Stimulated activated effector memory CD8-positive, alpha-beta T cell treated with anti-CD3 and anti-CD28 coated beads, Interleukin-12 subunit alpha, Interleukin-12 subunit beta, amount 100 ng/mL, for 72 hours (primary cell): ENCODE results near the gene GJB6.

Experiments
- ATAC-seq: fragments of 150-1000 bp; cut with Tn5 transposase; 2 replicates; pipeline ENCODE4 v1.10.0; 2021
- DNase-seq, 2 donors: peaks; one replicate each; pipeline ENCODE4 v3.0.0; 2021 to 2022; ENCODE audit warnings: low spot score in 2 of 2
- H3K27ac Mint-ChIP-seq: one replicate; pipeline ENCODE4 v1.8.0; 2022; ENCODE audit warnings: mild to moderate bottlenecking, mixed read lengths
- H3K36me3 Mint-ChIP-seq: one replicate; pipeline ENCODE4 v1.8.0; 2022; ENCODE audit warnings: mild to moderate bottlenecking, mixed read lengths
- H3K4me1 Mint-ChIP-seq: one replicate; pipeline ENCODE4 v1.8.0; 2022; ENCODE audit warnings: mixed read lengths
- H3K4me3 Mint-ChIP-seq: one replicate; pipeline ENCODE4 v1.8.0; 2022; ENCODE audit warnings: mild to moderate bottlenecking, mixed read lengths
- H3K9me3 Mint-ChIP-seq: one replicate; pipeline ENCODE4 v1.8.0; 2022; ENCODE audit warnings: mixed read lengths

Gene GJB6

DNA sequence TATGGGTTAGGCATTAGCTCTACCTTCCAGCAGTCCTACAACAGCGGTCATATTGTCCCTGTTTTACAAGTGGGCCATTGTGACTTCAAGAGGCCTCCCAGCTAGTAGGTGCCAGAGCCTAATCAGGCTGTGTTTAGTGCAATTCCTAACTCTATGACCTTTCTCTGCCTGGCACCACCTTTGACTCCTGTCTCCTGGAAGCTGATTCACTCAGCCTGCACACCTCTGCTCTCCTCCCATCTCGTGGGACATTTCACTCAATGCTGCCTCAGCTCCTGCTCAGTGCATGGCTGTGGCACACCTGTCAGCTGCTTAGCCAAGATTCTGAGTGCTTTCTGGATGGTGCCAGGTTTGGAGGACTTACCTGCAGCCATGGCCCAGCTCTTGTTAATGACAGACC, 9.5 kb upstream of the GJB6 start:
- no peaks in the 10 kb centered on the region for H3K4me1 Mint-ChIP-seq
- H3K9me3 Mint-ChIP-seq: no peaks in the 10 kb centered on the region
- DNase-seq (no peak), ATAC-seq (no peak)
- no peak overlapping the region for H3K4me3 Mint-ChIP-seq
- no peak overlapping the region for H3K27ac Mint-ChIP-seq
- H3K36me3 Mint-ChIP-seq: no peaks in the 10 kb centered on the region

DNA sequence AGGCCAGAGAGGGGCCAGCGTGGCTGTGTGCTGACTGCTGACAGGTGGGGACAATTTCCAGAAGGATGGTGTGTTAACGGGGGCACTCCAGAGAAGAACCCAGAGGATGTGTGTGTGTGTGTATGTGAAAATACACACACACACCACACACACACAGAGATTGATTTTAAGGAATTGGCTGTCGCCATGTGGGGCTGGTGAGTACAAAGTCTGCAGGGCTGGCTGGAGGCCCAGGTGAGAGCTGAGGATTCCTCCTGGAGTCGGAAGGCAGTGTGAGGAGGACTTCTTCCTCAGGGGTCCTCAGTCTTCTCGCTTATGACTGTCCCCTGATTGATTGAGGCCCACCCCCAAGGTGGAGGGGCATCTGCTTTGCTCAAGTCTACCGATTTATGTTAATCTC, 7.6 kb upstream of the GJB6 start:
- no peaks in the 10 kb centered on the region for H3K4me1 Mint-ChIP-seq
- no peak for DNase-seq
- no peaks in the 10 kb centered on the region for H3K9me3 Mint-ChIP-seq
- no peak for ATAC-seq
- no peaks in the 10 kb centered on the region for H3K36me3 Mint-ChIP-seq
- no peak overlapping the region for H3K27ac Mint-ChIP-seq
- H3K4me3 Mint-ChIP-seq: no peak overlapping the region

DNA sequence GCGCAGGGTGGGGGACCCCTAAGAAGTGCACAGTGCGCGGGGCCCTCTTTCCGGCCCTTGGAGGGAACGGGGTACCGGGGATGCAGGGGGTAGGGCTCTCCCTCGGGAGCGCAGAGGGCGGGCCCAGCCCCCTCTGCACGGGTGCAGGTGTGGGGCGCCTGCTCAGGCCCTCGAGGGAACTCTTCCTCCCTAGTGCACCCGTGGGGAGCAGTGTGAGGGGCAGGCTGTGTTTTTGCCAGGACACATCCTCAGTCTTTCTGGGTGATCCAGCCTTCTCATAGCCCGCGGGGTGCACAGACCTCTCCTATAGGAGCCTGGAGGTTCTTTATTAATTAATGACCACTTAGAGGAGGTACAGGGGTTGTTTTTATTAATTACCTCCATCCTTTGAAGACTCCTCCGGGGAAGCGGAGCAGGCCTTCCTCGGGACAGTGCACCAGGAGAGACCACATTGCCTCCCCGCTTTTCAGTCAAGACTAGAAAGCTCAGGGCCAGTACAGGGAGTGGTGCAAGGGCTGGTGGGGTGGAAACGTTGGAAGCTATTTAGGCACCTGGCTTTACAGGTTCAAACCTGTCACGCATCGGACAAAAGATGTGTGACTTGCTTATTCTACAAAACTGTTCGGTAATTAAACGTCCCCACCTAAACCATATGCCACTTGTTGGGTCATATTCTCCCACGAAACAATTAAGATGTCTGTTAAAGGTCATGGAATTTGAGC, 598 bp upstream of the GJB6 start:
- no peak overlapping the region for H3K27ac Mint-ChIP-seq
- no peak for DNase-seq
- ATAC-seq: no peak

DNA sequence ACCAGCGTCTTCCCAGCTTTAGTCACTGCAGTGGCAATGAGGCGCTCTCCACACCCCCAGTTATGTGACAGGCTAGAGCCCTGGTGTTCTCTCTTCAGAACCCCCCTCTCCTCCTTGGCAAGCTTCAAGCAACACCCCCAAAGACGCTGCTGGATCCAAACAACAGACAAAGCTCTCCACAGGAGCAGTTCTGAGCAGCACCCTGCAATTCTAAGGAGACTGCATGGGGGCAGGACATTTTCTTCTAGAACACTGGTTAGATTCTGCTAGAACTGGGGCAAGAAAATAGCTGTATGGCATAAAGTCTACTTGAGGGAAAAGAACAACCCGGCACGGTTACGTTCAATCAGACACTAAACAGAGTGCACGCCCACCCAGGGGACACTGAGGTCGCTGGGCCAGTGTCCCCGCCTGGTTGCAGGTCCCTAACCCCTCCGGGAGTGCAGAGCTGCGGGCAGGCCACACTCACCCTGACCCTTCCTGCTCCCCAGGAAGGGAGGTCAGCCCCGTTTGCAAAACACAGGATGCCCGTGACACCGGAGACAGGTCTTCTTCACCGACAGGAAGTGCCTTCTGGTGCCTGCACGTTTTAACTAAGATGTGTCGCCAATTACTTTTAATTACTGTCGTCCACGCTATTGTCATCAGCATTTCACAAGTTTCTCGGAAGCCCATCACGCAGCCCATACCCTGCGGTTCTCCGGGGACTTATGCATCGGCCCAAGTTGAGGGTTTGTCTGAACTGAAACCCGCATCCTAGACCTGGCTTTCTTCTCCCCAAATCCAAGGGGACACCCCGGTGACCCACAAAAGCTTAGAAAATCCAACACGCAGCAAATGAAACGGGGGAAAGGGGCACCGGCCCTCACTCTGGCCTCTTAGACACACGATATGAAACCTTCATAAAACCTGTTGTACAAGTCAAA, 943 bp downstream of the GJB6 start:
- H3K4me3 Mint-ChIP-seq: peak overlapping the region; percentile 61
- no peak overlapping the region for H3K27ac Mint-ChIP-seq
- DNase-seq (peak in 1 of 2 donors; percentile 57), ATAC-seq (peak; percentile 47)
- no peaks in the 10 kb centered on the region for H3K36me3 Mint-ChIP-seq
- H3K4me1 Mint-ChIP-seq: no peaks in the 10 kb centered on the region
- H3K9me3 Mint-ChIP-seq: no peaks in the 10 kb centered on the region

More for the DNA sequence above, 598 bp upstream of the GJB6 start:
- H3K4me1 Mint-ChIP-seq: no peaks in the 10 kb centered on the region
- H3K9me3 Mint-ChIP-seq: no peaks in the 10 kb centered on the region
- H3K36me3 Mint-ChIP-seq: no peaks in the 10 kb centered on the region
- H3K4me3 Mint-ChIP-seq: peak overlapping the region; percentile 18

DNA sequence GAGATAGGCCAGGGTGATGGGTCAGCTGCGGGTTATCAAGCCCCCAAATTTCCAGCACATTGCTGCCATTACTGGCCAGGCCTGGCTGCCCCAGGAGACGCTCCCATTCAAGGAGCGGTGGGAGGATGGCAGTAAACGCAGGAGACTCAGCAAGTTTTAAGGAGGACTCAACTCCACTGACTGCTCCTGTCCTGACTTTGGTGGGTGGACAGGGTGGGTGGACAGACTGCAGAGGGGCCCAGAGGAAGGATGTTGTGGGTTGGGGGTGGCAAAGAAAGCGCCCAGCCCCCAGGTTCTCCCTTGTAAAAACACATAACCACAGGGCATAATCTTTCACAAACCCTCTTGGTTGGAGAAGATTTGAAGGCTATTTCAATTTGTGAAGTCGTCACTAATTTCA, 4.4 kb downstream of the GJB6 start:
- ATAC-seq: no peak
- no peak for DNase-seq
- Mint-ChIP-seq H3K36me3 (no peaks in the 10 kb centered on the region), H3K9me3 (no peaks in the 10 kb centered on the region), H3K4me3 (no peak overlapping the region), H3K27ac (no peak overlapping the region), H3K4me1 (no peaks in the 10 kb centered on the region)

DNA sequence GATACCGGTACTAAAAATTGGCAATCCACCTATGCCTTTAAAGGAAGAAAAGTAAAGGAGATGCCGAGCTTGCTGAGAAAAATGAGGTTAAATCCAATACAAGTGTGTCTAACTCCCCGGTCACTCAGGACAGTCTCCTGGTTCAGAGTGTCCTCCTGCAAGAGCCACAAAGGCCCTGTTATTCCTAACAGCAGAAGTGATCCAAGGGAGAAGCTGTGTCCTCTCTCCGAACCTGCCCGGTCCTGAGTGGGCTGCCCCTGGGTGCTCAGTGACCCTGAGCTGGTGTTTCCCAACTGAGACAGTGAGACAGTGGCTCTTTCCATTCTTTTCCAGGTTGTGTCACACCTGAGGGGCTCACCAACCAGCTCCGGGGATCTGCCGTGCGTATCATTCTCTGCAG, 4.8 kb downstream of the GJB6 start:
- no peak for DNase-seq
- H3K36me3 Mint-ChIP-seq: no peaks in the 10 kb centered on the region
- ATAC-seq: no peak
- no peaks in the 10 kb centered on the region for H3K4me1 Mint-ChIP-seq
- H3K4me3 Mint-ChIP-seq: no peak overlapping the region
- H3K27ac Mint-ChIP-seq: peak overlapping the region; percentile 20
- no peaks in the 10 kb centered on the region for H3K9me3 Mint-ChIP-seq

DNA sequence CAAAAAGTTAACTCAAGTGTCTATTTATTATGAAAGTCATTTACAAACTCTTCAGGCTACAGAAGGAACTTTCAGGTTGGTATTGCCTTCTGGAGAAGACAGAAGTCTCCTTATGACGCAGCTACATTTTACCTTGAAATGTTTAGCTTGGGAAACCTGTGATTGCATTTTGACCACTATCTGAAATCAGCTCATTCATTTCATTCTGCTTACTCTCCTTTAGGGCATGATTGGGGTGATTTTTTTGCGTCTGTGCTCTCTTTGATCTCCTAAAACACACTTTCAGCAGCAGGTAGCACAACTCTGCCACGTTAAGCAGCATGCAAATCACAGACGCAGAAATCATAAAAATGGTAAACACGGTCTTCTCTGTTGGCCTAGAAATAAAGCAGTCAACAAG, 9.6 kb downstream of the GJB6 start:
- no peak overlapping the region for H3K4me3 Mint-ChIP-seq
- H3K36me3 Mint-ChIP-seq: no peaks in the 10 kb centered on the region
- H3K27ac Mint-ChIP-seq: no peak overlapping the region
- H3K9me3 Mint-ChIP-seq: no peaks in the 10 kb centered on the region
- peaks cover 10% of the 10 kb centered on the region for H3K4me1 Mint-ChIP-seq
- ATAC-seq: no peak
- DNase-seq: peak in 1 of 2 donors; percentile 22

DNA sequence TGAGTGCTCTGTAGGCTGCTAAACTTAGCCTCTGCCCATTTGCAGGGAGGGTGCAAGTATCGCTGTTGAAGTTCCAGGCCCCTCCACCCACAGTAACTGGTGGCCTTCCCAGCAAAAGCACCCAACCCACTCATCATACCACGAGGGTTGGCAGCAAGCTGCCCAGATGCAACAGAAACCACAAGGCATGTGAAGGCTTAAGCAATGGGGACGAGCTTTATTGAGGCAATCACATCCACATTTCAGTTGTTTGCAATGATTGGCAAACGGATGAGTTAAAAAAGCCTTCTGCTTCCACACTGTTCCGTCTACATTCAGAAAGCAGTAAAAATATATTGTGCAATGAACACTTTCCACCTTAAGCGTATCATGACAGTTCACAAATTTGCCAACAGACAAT, 10.3 kb downstream of the GJB6 start:
- DNase-seq (no peak), ATAC-seq (no peak)
- no peak overlapping the region for H3K4me3 Mint-ChIP-seq
- no peak overlapping the region for H3K27ac Mint-ChIP-seq
- H3K4me1 Mint-ChIP-seq: peaks cover 10% of the 10 kb centered on the region
- H3K9me3 Mint-ChIP-seq: no peaks in the 10 kb centered on the region
- no peaks in the 10 kb centered on the region for H3K36me3 Mint-ChIP-seq

DNA sequence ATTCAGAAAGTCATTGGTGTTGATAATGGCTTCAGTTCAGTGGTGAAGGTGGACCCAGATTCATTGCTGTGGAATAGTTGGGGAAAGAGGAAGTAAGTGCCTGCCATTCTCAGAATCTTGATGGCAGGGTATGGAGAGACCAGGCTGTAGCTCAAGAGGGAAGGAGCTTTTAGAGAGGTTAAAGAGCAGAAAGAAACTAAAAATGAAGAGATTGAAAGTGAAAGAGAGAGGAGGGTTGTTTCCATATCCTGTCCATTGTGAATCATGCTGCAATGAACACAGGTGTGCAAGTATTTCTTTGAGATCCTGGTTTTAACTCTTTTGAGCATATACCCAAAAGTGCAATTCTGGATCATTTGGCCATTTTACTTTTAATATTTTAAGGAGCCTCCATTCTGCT, 12.5 kb downstream of the GJB6 start:
- Mint-ChIP-seq H3K4me3 (peak overlapping the region; percentile 5), H3K4me1 (peaks cover 10% of the 10 kb centered on the region), H3K9me3 (no peaks in the 10 kb centered on the region), H3K27ac (no peak overlapping the region), H3K36me3 (no peaks in the 10 kb centered on the region)
- DNase-seq (peak in 1 of 2 donors; percentile 39), ATAC-seq (peak; percentile 71)

DNA sequence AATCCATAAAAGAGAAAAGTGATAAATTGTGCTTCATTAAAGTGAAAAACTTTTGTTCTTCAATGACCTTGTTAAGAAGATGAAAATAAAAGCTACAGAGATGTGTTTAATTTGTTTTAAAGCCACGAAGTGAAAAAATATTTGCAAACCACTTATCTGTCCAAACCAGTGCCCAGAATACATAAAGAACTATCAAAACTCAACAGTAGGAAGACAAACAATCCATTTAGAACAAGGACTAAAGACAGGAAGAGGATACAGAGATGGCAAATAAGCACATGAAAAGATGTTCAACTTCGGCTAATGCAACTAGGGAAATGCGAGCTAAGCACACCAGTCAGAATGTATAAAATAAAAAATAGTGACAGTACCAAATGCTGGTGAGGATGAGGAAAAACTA, 15.0 kb downstream of the GJB6 start:
- no peak for ATAC-seq
- peaks cover 3% of the 10 kb centered on the region for H3K9me3 Mint-ChIP-seq
- DNase-seq: no peak
- no peak overlapping the region for H3K4me3 Mint-ChIP-seq
- peaks cover 10% of the 10 kb centered on the region for H3K4me1 Mint-ChIP-seq
- H3K36me3 Mint-ChIP-seq: no peaks in the 10 kb centered on the region
- H3K27ac Mint-ChIP-seq: no peak overlapping the region

DNA sequence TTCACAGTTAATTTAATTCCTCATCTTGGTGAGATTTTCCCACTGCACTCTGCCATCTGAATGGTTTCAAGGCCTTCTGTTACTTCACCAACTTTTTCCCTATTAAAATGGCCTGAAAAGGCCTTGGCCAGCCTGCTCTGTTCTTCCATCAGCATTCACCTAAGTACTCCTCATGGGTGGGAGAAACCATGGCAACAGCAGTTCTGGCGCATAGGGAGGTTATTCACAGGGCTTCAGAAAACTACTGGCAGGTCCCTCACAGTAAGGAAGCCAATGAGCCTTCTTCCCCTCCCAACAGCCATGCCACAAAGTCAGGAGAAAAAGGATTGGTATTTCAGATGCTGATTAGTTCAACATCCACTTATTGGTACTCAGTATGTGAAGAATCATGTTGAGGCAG, 22.2 kb downstream of the GJB6 start:
- Mint-ChIP-seq H3K4me3 (no peak overlapping the region), H3K4me1 (no peaks in the 10 kb centered on the region), H3K36me3 (no peaks in the 10 kb centered on the region), H3K9me3 (peaks cover 3% of the 10 kb centered on the region), H3K27ac (no peak overlapping the region)
- DNase-seq: no peak
- no peak for ATAC-seq

DNA sequence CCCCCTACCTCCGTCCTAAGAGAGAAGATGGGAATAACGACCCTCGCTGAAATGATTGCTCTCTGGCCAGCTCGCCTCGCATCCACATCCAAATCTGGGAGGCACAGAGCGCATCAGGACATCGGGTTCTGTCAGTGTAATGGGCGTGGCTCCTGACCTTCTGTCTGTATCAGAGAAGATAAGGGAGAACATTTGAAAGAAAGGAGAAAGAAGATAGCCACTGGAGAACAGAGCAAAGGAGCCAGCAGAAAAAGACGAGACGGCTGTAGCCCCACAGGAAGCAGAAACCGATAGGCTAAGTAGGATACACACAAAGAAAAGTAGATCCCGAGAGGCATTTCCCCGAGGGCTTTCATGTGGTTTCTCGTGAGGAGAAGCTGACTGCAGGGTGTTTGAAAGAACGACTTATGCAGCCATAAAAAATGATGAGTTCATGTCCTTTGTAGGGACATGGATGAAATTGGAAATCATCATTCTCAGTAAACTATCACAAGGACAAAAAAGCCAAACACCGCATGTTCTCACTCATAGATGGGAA, 25.4 kb downstream of the GJB6 start:
- H3K36me3 Mint-ChIP-seq: no peaks in the 10 kb centered on the region
- no peak for DNase-seq
- H3K9me3 Mint-ChIP-seq: no peaks in the 10 kb centered on the region
- H3K4me1 Mint-ChIP-seq: no peaks in the 10 kb centered on the region
- no peak overlapping the region for H3K27ac Mint-ChIP-seq
- H3K4me3 Mint-ChIP-seq: no peak overlapping the region
- ATAC-seq: no peak

DNA sequence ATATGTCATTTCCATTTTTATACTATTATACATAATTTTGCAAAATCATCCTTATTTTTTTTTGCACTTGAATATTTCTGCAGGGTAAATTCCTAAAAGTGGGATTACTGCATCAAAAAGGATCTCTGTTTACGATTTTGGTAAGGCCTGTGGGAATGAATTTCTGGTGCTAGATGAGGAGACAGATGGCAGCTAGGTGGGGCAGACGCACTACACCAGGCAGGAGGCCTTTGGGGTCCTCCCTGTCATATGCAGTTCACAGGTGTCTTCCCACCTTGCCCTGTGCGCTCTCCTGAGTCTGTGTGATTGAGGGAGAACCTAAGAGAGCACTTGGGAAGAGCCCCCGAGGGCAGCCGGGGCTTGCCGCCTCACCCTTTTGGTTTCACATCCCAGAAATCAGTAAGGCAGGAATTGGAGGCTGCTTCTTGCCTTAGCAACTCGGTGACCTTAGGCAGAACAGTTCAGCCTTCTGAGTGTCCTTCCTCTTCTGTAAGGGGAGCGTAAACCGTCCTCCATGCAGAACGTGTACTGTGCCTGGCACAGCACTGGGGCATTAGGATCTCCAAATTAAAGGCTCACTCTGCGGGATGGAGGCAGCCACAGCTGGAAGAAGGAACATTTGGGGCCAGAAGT, 25.9 kb downstream of the GJB6 start:
- H3K9me3 Mint-ChIP-seq: no peaks in the 10 kb centered on the region
- H3K4me3 Mint-ChIP-seq: no peak overlapping the region
- H3K4me1 Mint-ChIP-seq: no peaks in the 10 kb centered on the region
- H3K27ac Mint-ChIP-seq: no peak overlapping the region
- DNase-seq (no peak), ATAC-seq (no peak)
- no peaks in the 10 kb centered on the region for H3K36me3 Mint-ChIP-seq

DNA sequence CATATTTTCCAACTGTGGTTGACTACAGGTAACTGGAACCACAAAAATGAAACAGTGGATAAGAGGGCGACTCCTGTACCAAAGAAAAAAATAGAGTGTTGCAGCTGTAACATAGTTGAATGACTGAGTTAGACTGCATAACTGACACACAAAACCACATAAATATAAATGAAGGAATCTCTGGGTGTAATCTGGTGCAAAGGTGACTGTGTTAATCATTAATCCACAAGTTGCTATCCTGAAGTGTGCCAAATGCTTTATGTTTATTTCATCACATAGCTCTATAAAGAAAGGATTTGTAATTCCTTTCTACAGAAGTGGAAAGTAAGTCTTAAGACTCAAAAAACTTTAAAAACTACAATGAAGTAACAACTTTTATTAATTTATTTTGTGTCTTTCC, 33.3 kb downstream of the GJB6 start:
- Mint-ChIP-seq H3K4me3 (no peak overlapping the region), H3K27ac (no peak overlapping the region), H3K4me1 (peaks cover 13% of the 10 kb centered on the region), H3K9me3 (no peaks in the 10 kb centered on the region), H3K36me3 (no peaks in the 10 kb centered on the region)
- no peak for ATAC-seq
- DNase-seq: no peak

DNA sequence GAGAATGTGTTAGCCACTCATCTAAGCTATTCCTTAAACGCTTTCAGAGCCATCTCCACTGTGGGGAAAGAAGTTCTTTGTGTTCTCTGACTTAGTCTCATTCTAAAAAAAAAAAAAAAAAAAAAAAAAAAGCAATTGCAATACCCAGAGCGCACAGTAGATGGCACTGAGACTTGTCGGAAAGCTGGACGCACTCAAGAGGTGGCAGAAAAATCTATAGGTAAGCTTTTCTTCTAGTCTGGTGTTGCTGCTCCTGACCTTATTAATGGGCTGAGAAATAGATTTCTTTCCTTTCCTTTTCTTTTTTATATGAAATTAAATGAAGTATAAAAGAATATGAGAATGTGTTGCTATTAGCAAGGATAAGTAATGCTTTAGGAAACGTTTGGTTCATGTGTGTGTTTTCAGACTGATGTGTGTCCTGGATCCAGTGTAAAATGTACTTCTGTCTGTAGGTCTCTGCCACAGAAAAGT, 34.7 kb downstream of the GJB6 start:
- peaks cover 20% of the 10 kb centered on the region for H3K4me1 Mint-ChIP-seq
- no peak overlapping the region for H3K27ac Mint-ChIP-seq
- H3K36me3 Mint-ChIP-seq: no peaks in the 10 kb centered on the region
- no peak overlapping the region for H3K4me3 Mint-ChIP-seq
- H3K9me3 Mint-ChIP-seq: no peaks in the 10 kb centered on the region
- DNase-seq: no peak
- peak; percentile 48 for ATAC-seq
